Fibroblast of lung (primary cell): ENCODE data around the gene EFCAB8. TPM values are rescaled to one million over a fixed set of nuclear protein-coding genes. Genes with fewer than 3 reads are reported as not detected.

ENCODE experiments used
- DNase-seq, 2 donors: peaks; one replicate each; pipeline versions ENCODE4 v3.0.0 to v3.0.0-alpha.2; 2010; ENCODE audit warnings: low read depth in 2 of 2
- H2AFZ ChIP-seq: 2 replicates; pipeline ENCODE4 v1.5.1; 2012; ENCODE audit warnings: low read length, control low read depth, inconsistent platforms
- H3K27ac ChIP-seq: 2 replicates; pipeline ENCODE4 v1.5.1; 2011; ENCODE audit warnings: low read length, control low read depth; ENCODE audit not compliant: insufficient read depth
- H3K27me3 ChIP-seq: 2 replicates; pipeline ENCODE4 v1.5.1; 2011; ENCODE audit warnings: mild to moderate bottlenecking, low read length; ENCODE audit not compliant: control insufficient read depth, insufficient read depth
- H3K36me3 ChIP-seq: 2 replicates; pipeline ENCODE4 v1.5.1; 2011; ENCODE audit warnings: low read length; ENCODE audit not compliant: control insufficient read depth, insufficient read depth
- H3K4me1 ChIP-seq: 2 replicates; pipeline ENCODE4 v1.5.1; 2011; ENCODE audit warnings: low read length; ENCODE audit not compliant: control insufficient read depth, insufficient read depth; ENCODE audit errors: extremely low read depth
- H3K4me2 ChIP-seq: 2 replicates; pipeline ENCODE4 v1.5.1; 2011; ENCODE audit warnings: low read length, control low read depth; ENCODE audit not compliant: insufficient read depth; ENCODE audit errors: extremely low read depth
- H3K4me3 ChIP-seq, 4 experiments: fragments of 200-600 bp in 1 of 4; sonication (generic) in 1 of 4; replicated peaks in 1 of 4; 2 replicates each; pipeline ENCODE4 v1.5.1; 2011 to 2016; ENCODE audit warnings: low read length in 4 of 4, low read depth in 3 of 4, mild to moderate bottlenecking in 3 of 4, control low read depth in 2 of 4, inconsistent platforms in 1 of 4, mixed read lengths in 1 of 4; ENCODE audit not compliant: insufficient read depth in 1 of 4; ENCODE audit errors: control extremely low read depth in 1 of 4
- H3K79me2 ChIP-seq: 2 replicates; pipeline ENCODE4 v1.5.1; 2012; ENCODE audit warnings: mild to moderate bottlenecking, low read length, inconsistent platforms; ENCODE audit not compliant: control insufficient read depth, insufficient read depth
- H3K9ac ChIP-seq: 2 replicates; pipeline ENCODE4 v1.5.1; 2011; ENCODE audit warnings: mild to moderate bottlenecking, low read length, control low read depth; ENCODE audit not compliant: insufficient read depth
- H3K9me3 ChIP-seq: 2 replicates; pipeline ENCODE4 v1.5.1; 2012; ENCODE audit warnings: low read depth, low read length; ENCODE audit not compliant: control insufficient read depth, insufficient read depth
- H4K20me1 ChIP-seq: 2 replicates; pipeline ENCODE4 v1.5.1; 2011; ENCODE audit warnings: low read length; ENCODE audit not compliant: control insufficient read depth, insufficient read depth; ENCODE audit errors: extremely low read depth
- CTCF ChIP-seq, 2 donors: IDR thresholded peaks in 1 of 2; conservative IDR thresholded peaks in 1 of 2; 1 replicate in 1 of 2; 2 replicates in 1 of 2; pipeline ENCODE4 v1.5.1; 2011 to 2012; ENCODE audit warnings: low read length in 2 of 2, control low read depth in 1 of 2, inconsistent platforms in 1 of 2, low read depth in 1 of 2, mild to moderate bottlenecking in 1 of 2
- EZH2 ChIP-seq: IDR thresholded peaks from 2 replicates; pipeline ENCODE4 v1.5.1; 2012; ENCODE audit warnings: low read length, control low read depth, mild to moderate bottlenecking; ENCODE audit errors: missing control alignments
- polyA plus RNA-seq, 2 donors: library from polyadenylated mRNA; depleted of rRNA in 1 of 2; stranded (reverse) in 1 of 2; unstranded in 1 of 2; fragments of >200 nt; gene quantifications; 2 replicates each; pipeline ENCODE4 v1.2.1, GENCODE V29; 2011 to 2012; ENCODE audit warnings: missing spikeins in 1 of 2
- total RNA-seq: library from RNA; depleted of rRNA; stranded (reverse); fragments of >200 nt; gene quantifications from 2 replicates; pipeline ENCODE4 v1.2.1, GENCODE V29; 2014

Gene EFCAB8
- total and polyA plus RNA-seq, 2 donors (not counting 1 experiment from before 2014, with no cell fraction given) = under 0.01 TPM; not detected in 1

GRCh38 chr20:32920066-32920465 is 61.3 kb downstream of the EFCAB8 start:
- DNase-seq = no peak
- Histone ChIP-seq H3K9ac (no peak overlapping the region), H3K9me3 (no peaks in the 10 kb centered on the region), H3K4me3 (no peak overlapping the region), H2AFZ (no peak overlapping the region), H3K27ac (no peak overlapping the region), H3K4me2 (no peak overlapping the region), H4K20me1 (no peaks in the 10 kb centered on the region), H3K36me3 (no peaks in the 10 kb centered on the region), H3K79me2 (no peaks in the 10 kb centered on the region), H3K27me3 (peaks cover 2% of the 10 kb centered on the region), H3K4me1 (no peaks in the 10 kb centered on the region)
- TF ChIP-seq CTCF (conservative IDR thresholded peaks at IDR 0.05 in 1 of 2, IDR thresholded peaks at IDR 0.05 in 1 of 2; ENCODE audit: low read depth in 1 of 2, low read length in 2 of 2) (no peak), EZH2 (no peak)

DNA sequence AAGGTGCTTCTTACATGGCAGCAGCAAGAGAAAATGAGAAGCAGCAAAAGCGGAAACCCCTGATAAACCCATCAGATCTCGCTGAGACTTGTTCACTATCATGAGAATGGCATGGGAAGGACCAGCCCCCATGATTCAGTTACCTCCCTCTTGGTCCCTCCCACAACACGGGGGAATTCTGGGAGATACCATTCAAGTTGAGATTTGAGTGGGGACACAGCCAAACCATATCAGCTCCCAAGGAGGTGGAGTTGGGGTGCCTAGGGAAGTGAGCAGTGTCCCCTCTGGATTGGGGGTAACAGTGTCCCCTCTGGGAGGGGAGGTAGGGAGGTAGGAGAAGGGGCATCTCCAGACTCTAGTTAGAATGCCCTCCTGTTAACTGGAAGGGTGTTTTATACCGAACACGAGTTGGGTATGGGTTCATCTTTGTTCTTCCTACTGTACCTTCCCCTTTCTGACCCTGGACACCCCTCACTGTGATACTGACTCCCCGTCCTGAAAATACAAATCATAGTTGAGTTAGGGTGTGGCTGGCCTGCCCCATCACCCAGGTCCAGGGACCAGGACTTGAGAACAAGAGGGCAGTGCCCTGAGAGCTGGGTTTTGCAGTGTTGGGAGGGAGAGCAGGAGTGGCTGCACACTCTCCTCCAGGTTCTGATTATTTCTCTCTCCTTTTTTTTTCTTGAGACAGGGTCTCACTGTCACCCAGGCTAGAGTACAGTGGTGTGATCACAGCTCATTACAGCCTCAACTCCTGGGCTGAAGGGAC is 62.0 kb downstream of the EFCAB8 start:
- H3K36me3 ChIP-seq = no peaks in the 10 kb centered on the region
- no peaks in the 10 kb centered on the region for H3K4me1 ChIP-seq
- peaks cover 2% of the 10 kb centered on the region for H3K27me3 ChIP-seq
- no peaks in the 10 kb centered on the region for H3K9me3 ChIP-seq
- no peak overlapping the region for H3K27ac ChIP-seq
- H2AFZ ChIP-seq = no peak overlapping the region
- H3K4me2 ChIP-seq = no peak overlapping the region
- no peak for DNase-seq
- no peak overlapping the region for H3K9ac ChIP-seq
- H3K79me2 ChIP-seq = no peaks in the 10 kb centered on the region
- no peaks in the 10 kb centered on the region for H4K20me1 ChIP-seq
- no peak overlapping the region for H3K4me3 ChIP-seq
- TF ChIP-seq CTCF (conservative IDR thresholded peaks at IDR 0.05 in 1 of 2, IDR thresholded peaks at IDR 0.05 in 1 of 2; ENCODE audit: low read depth in 1 of 2, low read length in 2 of 2) (no peak), EZH2 (no peak)

GRCh38 chr20:32922466-32922865 is 63.7 kb downstream of the EFCAB8 start:
- Histone ChIP-seq H3K9me3 (no peaks in the 10 kb centered on the region), H3K36me3 (no peaks in the 10 kb centered on the region), H3K4me2 (no peak overlapping the region)

More at GRCh38 chr20:32922466-32922865, 63.7 kb downstream of the EFCAB8 start:
- Histone ChIP-seq H3K27me3 (peaks cover 2% of the 10 kb centered on the region), H4K20me1 (no peaks in the 10 kb centered on the region), H3K9ac (no peak overlapping the region), H3K4me3 (no peak overlapping the region), H3K79me2 (no peaks in the 10 kb centered on the region), H3K4me1 (no peaks in the 10 kb centered on the region), H3K27ac (no peak overlapping the region), H2AFZ (no peak overlapping the region)
- TF ChIP-seq CTCF (conservative IDR thresholded peaks at IDR 0.05 in 1 of 2, IDR thresholded peaks at IDR 0.05 in 1 of 2; ENCODE audit: low read depth in 1 of 2, low read length in 2 of 2) (no peak), EZH2 (no peak)
- DNase-seq = no peak
